ENCODE measurements around the gene MOK.

GRCh38 chr14:102316338-102316742, 11.4 kb upstream of the MOK start:
- TF ChIP-seq CTCF (IDR thresholded peaks at IDR 0.05; ENCODE audit: low read length) (no peak), EZH2phosphoT487 (IDR thresholded peaks at IDR 0.05; ENCODE audit: low read length) (no peak)

Data from MM.1S (cell line).